Measurements from ENCODE around the gene TMEM179.

Gene TMEM179

DNA sequence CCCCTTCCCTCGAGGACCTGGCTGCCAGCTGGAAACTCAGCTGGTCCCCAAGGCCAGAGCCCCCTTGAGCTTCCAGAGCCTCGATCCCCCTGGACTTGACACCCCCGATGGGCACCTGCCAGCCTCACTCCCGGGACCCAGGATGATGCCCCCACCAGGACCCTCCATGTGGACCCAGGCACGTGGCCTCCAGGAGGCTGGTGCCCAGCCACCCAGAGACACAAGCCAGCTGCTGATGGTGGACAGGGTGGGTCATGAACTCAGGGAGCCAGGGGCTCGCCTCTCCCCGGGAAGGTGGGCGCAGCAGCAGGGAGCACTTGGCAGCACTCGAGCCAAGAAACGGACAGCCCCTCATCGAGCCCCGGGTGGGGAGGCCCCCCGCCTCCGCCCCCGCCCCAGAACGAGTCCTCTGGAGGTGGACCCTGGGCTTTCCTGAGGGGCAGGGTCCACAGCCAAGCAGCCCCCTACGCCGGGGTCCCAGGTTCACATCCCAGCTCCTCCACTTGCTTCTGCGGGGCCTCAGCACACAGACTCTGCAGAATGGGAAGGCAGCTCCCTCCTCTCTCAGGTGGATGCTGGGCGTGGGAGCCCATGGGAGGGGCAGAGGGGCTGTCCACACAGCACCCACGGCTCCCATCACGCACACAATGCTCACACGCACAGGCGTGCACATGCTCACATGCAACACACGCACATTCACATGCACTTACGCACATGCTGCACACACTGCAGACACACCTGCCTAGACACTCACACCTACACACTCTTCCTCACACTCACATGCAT lies 12.9 kb downstream of the TMEM179 start:
- no peak for DNase-seq (ENCODE audit: low spot score in 2 of 2)
- no peaks in the 10 kb centered on the region for H3K36me3 ChIP-seq (replicated peaks)
- no peaks in the 10 kb centered on the region for H3K4me1 ChIP-seq
- no peak overlapping the region for H3K4me3 ChIP-seq
- H3K27me3 ChIP-seq (ENCODE audit: low read depth) = peaks cover 8% of the 10 kb centered on the region
- H3K9me3 ChIP-seq = no peaks in the 10 kb centered on the region
- in situ Hi-C loops (cut with MboI; ENCODE audit: low sequenced_read_pairs) = no loop called here

DNA sequence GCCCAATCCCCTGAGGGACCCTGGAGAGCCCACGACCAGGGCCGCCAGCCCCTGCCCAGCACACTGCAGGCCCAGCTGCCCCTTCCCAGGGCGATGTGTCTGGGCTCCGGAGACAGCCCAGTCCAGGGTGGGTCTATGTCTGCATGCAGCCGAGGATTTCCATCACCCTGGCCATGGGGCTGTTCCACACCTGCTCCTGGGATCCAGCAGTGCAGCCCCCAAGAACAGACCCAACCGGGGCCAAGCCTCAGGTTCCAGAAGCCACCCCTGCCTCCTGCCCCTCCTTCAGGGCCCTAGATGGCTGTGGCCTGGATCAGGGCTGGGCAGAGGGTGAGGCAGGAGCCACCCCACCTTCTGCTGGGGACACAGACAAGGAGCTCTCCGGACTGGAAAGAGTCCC lies 13.5 kb downstream of the TMEM179 start:
- H3K27me3 ChIP-seq (ENCODE audit: low read depth) = peaks cover 10% of the 10 kb centered on the region

GRCh38 chr14:104590240-104590965 lies 14.2 kb downstream of the TMEM179 start:
- Histone ChIP-seq H3K4me1 (no peaks in the 10 kb centered on the region), H3K9me3 (no peaks in the 10 kb centered on the region), H3K27me3 (ENCODE audit: low read depth) (peaks cover 16% of the 10 kb centered on the region), H3K4me3 (no peak overlapping the region), H3K36me3 (replicated peaks) (no peaks in the 10 kb centered on the region)
- in situ Hi-C loops (cut with MboI; ENCODE audit: low sequenced_read_pairs) = no loop called here
- DNase-seq (ENCODE audit: low spot score in 2 of 2) = no peak

More for the DNA sequence above, 13.5 kb downstream of the TMEM179 start:
- no peak for DNase-seq (ENCODE audit: low spot score in 2 of 2)
- Histone ChIP-seq H3K4me1 (no peaks in the 10 kb centered on the region), H3K4me3 (no peak overlapping the region), H3K9me3 (no peaks in the 10 kb centered on the region), H3K36me3 (replicated peaks) (no peaks in the 10 kb centered on the region)
- in situ Hi-C loops (cut with MboI; ENCODE audit: low sequenced_read_pairs) = no loop called here

DNA sequence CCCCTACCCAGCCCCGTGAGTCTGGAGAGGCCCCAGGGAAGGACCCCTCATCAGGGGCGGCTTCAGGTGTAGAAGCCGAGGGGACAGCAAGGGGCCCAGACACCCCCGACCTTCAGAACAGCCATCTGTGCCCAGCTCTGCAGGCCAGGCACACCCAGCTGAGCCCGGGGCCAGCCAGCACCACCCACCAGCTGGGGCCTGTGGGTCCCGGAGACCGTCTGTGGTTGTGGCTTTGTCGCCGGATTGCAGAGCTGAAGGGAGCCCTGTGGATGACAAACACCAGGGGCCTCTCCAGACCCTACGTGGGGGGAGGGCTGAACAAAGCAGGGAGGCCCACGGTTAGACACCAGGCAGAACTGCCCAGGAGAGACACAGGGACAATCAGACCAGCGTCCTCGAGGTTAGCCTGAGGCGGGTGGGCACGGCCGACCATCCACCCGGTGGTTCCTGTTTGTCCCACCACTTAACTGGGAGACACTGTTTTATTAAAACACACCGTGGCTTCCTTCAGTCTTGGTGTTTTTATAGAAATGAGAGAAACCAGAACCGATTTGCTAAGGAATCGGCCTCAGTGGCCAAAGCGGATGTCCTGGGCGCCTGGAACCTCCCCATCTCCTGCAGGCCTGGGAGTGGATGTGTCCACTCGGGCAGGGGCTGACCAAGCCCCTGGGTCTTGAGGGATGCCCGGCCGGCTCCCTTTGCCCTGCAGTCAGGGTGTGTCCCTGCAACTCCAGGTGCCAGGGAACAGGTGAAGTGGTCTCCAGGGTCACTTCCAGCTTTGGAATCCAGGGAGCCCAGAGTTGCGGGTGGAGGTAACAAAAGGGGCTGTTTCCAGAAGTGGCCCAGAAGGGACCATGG lies 15.0 kb downstream of the TMEM179 start:
- in situ Hi-C loops (cut with MboI; ENCODE audit: low sequenced_read_pairs) = no loop called here
- H3K36me3 ChIP-seq (replicated peaks) = no peaks in the 10 kb centered on the region
- no peak overlapping the region for H3K4me3 ChIP-seq
- no peak for DNase-seq (ENCODE audit: low spot score in 2 of 2)
- peaks cover 22% of the 10 kb centered on the region for H3K27me3 ChIP-seq (ENCODE audit: low read depth)
- H3K9me3 ChIP-seq = no peaks in the 10 kb centered on the region
- H3K4me1 ChIP-seq = no peaks in the 10 kb centered on the region

GRCh38 chr14:104588066-104588857 lies 16.3 kb downstream of the TMEM179 start:
- in situ Hi-C loops (cut with MboI; ENCODE audit: low sequenced_read_pairs) = no loop called here
- Histone ChIP-seq H3K4me3 (no peak overlapping the region), H3K27me3 (ENCODE audit: low read depth) (peaks cover 24% of the 10 kb centered on the region), H3K36me3 (replicated peaks) (no peaks in the 10 kb centered on the region), H3K9me3 (no peaks in the 10 kb centered on the region), H3K4me1 (no peaks in the 10 kb centered on the region)
- DNase-seq (ENCODE audit: low spot score in 2 of 2) = no peak

DNA sequence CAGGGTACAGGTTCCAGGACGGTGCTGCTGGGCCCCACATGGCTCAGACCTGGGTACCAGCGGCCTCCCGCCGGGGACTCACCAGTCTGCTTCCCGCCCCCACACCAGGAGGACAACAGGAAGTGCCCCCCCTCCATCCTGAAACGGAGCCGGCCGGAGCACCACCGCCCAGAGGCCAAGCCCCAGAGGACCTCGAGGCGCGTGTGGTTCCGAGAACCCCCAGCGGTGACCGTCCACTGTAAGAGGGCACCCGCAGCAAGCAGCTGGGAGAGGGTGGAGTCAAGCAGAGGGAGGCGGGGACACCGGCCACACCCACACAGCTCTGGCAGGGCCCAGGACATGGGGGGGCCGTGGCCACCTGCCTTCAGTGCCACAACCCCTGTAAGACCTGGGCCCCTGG lies 16.9 kb downstream of the TMEM179 start:
- no peak overlapping the region for H3K4me3 ChIP-seq
- H3K27me3 ChIP-seq (ENCODE audit: low read depth) = peaks cover 24% of the 10 kb centered on the region
- H3K9me3 ChIP-seq = no peaks in the 10 kb centered on the region
- no peaks in the 10 kb centered on the region for H3K4me1 ChIP-seq
- DNase-seq (ENCODE audit: low spot score in 2 of 2) = no peak
- in situ Hi-C loops (cut with MboI; ENCODE audit: low sequenced_read_pairs) = no loop called here
- H3K36me3 ChIP-seq (replicated peaks) = no peaks in the 10 kb centered on the region

- Histone ChIP-seq H3K27me3 (ENCODE audit: low read depth) (peaks cover 24% of the 10 kb centered on the region), H3K4me3 (no peak overlapping the region), H3K36me3 (replicated peaks) (no peaks in the 10 kb centered on the region), H3K9me3 (no peaks in the 10 kb centered on the region), H3K4me1 (no peaks in the 10 kb centered on the region)
- in situ Hi-C loops (cut with MboI; ENCODE audit: low sequenced_read_pairs) = no loop called here
- no peak for DNase-seq (ENCODE audit: low spot score in 2 of 2)
Observed at GRCh38 chr14:104586832-104587620, 17.5 kb downstream of the TMEM179 start.

GRCh38 chr14:104585966-104586697 lies 18.4 kb downstream of the TMEM179 start:
- H3K4me3 ChIP-seq = no peak overlapping the region
- H3K27me3 ChIP-seq (ENCODE audit: low read depth) = peaks cover 24% of the 10 kb centered on the region
- no peaks in the 10 kb centered on the region for H3K9me3 ChIP-seq
- H3K4me1 ChIP-seq = no peaks in the 10 kb centered on the region
- in situ Hi-C loops (cut with MboI; ENCODE audit: low sequenced_read_pairs) = no loop called here
- no peaks in the 10 kb centered on the region for H3K36me3 ChIP-seq (replicated peaks)
- no peak for DNase-seq (ENCODE audit: low spot score in 2 of 2)

DNA sequence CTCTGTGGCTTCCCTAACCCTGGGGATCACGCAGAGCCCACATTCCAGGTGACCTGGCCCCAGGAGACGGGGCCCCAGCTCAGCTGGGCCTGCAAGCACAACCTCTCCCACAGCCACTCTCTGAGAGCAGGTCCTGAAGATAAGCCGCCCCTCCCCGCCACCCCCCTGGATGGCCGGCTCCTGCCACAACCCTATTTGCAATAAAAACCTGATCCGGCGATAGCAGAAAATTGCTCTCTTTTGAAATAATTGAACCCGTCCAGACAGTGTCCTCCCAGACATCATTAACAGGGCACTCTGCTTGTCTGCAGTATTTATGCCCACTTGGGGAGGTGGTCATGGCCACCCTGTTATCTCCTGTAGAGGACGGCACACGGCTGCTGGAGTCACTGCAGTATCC lies 20.0 kb downstream of the TMEM179 start:
- no peaks in the 10 kb centered on the region for H3K9me3 ChIP-seq
- in situ Hi-C loops (cut with MboI; ENCODE audit: low sequenced_read_pairs) = no loop called here
- H3K4me1 ChIP-seq = no peaks in the 10 kb centered on the region
- DNase-seq (ENCODE audit: low spot score in 2 of 2) = no peak
- H3K36me3 ChIP-seq (replicated peaks) = no peaks in the 10 kb centered on the region
- peaks cover 23% of the 10 kb centered on the region for H3K27me3 ChIP-seq (ENCODE audit: low read depth)
- H3K4me3 ChIP-seq = no peak overlapping the region

GRCh38 chr14:104583424-104584306 lies 20.9 kb downstream of the TMEM179 start:
- Histone ChIP-seq H3K4me1 (no peaks in the 10 kb centered on the region), H3K4me3 (no peak overlapping the region), H3K27me3 (ENCODE audit: low read depth) (peaks cover 31% of the 10 kb centered on the region), H3K36me3 (replicated peaks) (no peaks in the 10 kb centered on the region), H3K9me3 (no peaks in the 10 kb centered on the region)
- in situ Hi-C loops (cut with MboI; ENCODE audit: low sequenced_read_pairs) = no loop called here
- DNase-seq (ENCODE audit: low spot score in 2 of 2) = no peak

DNA sequence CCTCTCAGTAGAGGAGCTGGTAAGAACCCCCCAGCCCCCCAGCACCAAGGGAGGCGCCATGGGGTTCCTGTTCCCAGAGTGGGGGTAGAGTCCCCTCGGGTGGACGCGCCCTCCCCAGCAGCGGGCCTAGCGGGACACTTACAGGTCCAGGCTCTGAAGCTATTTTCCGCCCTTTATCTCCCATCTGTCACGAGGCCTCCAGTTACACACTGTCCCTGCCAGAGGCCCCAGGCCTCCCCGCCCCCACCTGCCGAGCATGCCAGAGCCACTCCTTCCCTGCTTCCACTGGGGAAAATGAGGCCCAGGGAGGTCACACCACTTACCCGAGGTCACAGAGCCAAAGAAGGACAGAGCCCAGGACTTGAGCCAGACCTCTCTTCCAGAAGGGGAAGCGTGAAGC lies 21.9 kb downstream of the TMEM179 start:
- Histone ChIP-seq H3K9me3 (no peaks in the 10 kb centered on the region), H3K36me3 (replicated peaks) (no peaks in the 10 kb centered on the region), H3K4me1 (no peaks in the 10 kb centered on the region), H3K4me3 (no peak overlapping the region), H3K27me3 (ENCODE audit: low read depth) (peaks cover 37% of the 10 kb centered on the region)
- no peak for DNase-seq (ENCODE audit: low spot score in 2 of 2)
- in situ Hi-C loops (cut with MboI; ENCODE audit: low sequenced_read_pairs) = no loop called here

Measured in HAP-1 (cell line).